ENCODE data around the gene CSMD2. TPM values are rescaled to one million over a fixed set of nuclear protein-coding genes. Genes with fewer than 3 reads are reported as not detected.

CSMD2 gene
- total RNA-seq, 2 experiments from 2014 or later, result not detected

- intact Hi-C loops (cut with micrococcal nuclease; ENCODE audit: unreplicated experiment), result no loop called here
- CTCF ChIA-PET (ENCODE audit: unreplicated experiment), result no interaction called here
- Histone ChIP-seq H3K4me1 (ENCODE audit: insufficient read depth, low read length, poor library complexity, severe bottlenecking) (no peaks in the 10 kb centered on the region), H3K4me2 (ENCODE audit: low read length) (no peak overlapping the region), H3K9me2 (ENCODE audit: insufficient read depth, low read length) (no peaks in the 10 kb centered on the region), H2AFZ (ENCODE audit: low read length) (no peak overlapping the region), H4K20me1 (ENCODE audit: insufficient read depth, low read length) (no peaks in the 10 kb centered on the region), H3K9me3 (ENCODE audit: low read length) (no peaks in the 10 kb centered on the region), H3K36me3 (ENCODE audit: insufficient read depth, low read length) (no peaks in the 10 kb centered on the region), H3K27ac (ENCODE audit: low read depth, low read length, poor library complexity, severe bottlenecking) (no peak overlapping the region), H3K79me2 (ENCODE audit: insufficient read depth, low read depth, low read length) (no peaks in the 10 kb centered on the region), H3K4me3 (ENCODE audit: low read depth, low read length, poor library complexity, severe bottlenecking) (no peak overlapping the region)
- 0 out of 2 replicates have a peak, but pooled peaks have one; percentile 25 for TF ChIP-seq CTCF (conservative IDR thresholded peaks at IDR 0.05; ENCODE audit: low read length)
- no peak for TF ChIP-seq EZH2phosphoT487 (IDR thresholded peaks at IDR 0.05; ENCODE audit: borderline replicate concordance, low read depth, low read length)
- POLR2A ChIA-PET, result interaction anchor here (0.6 kb wide), 1 partner anchor 1671 kb away, joined by 3 read pairs; no protein-coding TSS in a partner anchor
- BruUV-seq (replicated peaks), result no TSS peak
- DNase-seq (ENCODE audit: low spot score), result no peak
Observed at GRCh38 chr1:33654267-33654834, 510.7 kb downstream of the CSMD2 start.

GRCh38 chr1:33653226-33653625, 511.8 kb downstream of the CSMD2 start:
- no peak for DNase-seq (ENCODE audit: low spot score)
- no peaks in the 10 kb centered on the region for H3K36me3 ChIP-seq (ENCODE audit: insufficient read depth, low read length)
- no peaks in the 10 kb centered on the region for H3K9me2 ChIP-seq (ENCODE audit: insufficient read depth, low read length)
- no peak overlapping the region for H3K4me3 ChIP-seq (ENCODE audit: low read depth, low read length, poor library complexity, severe bottlenecking)
- H3K4me1 ChIP-seq (ENCODE audit: insufficient read depth, low read length, poor library complexity, severe bottlenecking), result no peaks in the 10 kb centered on the region
- intact Hi-C loops (cut with micrococcal nuclease; ENCODE audit: unreplicated experiment), result no loop called here
- TF ChIP-seq CTCF (conservative IDR thresholded peaks at IDR 0.05; ENCODE audit: low read length), result no peak
- no peak for TF ChIP-seq EZH2phosphoT487 (IDR thresholded peaks at IDR 0.05; ENCODE audit: borderline replicate concordance, low read depth, low read length)
- ChIA-PET POLR2A (no interaction called here), CTCF (ENCODE audit: unreplicated experiment) (no interaction called here)
- H3K79me2 ChIP-seq (ENCODE audit: insufficient read depth, low read depth, low read length), result no peaks in the 10 kb centered on the region
- H2AFZ ChIP-seq (ENCODE audit: low read length), result no peak overlapping the region
- no peak overlapping the region for H3K4me2 ChIP-seq (ENCODE audit: low read length)
- no peaks in the 10 kb centered on the region for H4K20me1 ChIP-seq (ENCODE audit: insufficient read depth, low read length)
- BruUV-seq (replicated peaks), result no TSS peak
- H3K27ac ChIP-seq (ENCODE audit: low read depth, low read length, poor library complexity, severe bottlenecking), result no peak overlapping the region
- H3K9me3 ChIP-seq (ENCODE audit: low read length), result no peaks in the 10 kb centered on the region

GRCh38 chr1:33650708-33651107, 514.3 kb downstream of the CSMD2 start:
- CTCF ChIA-PET (ENCODE audit: unreplicated experiment), result no interaction called here
- no peaks in the 10 kb centered on the region for H4K20me1 ChIP-seq (ENCODE audit: insufficient read depth, low read length)

More at GRCh38 chr1:33650708-33651107, 514.3 kb downstream of the CSMD2 start:
- no peaks in the 10 kb centered on the region for H3K9me2 ChIP-seq (ENCODE audit: insufficient read depth, low read length)
- POLR2A ChIA-PET, result no interaction called here
- no peaks in the 10 kb centered on the region for H3K9me3 ChIP-seq (ENCODE audit: low read length)
- H3K4me1 ChIP-seq (ENCODE audit: insufficient read depth, low read length, poor library complexity, severe bottlenecking), result no peaks in the 10 kb centered on the region
- no peaks in the 10 kb centered on the region for H3K36me3 ChIP-seq (ENCODE audit: insufficient read depth, low read length)
- no peak overlapping the region for H3K4me3 ChIP-seq (ENCODE audit: low read depth, low read length, poor library complexity, severe bottlenecking)
- H3K27ac ChIP-seq (ENCODE audit: low read depth, low read length, poor library complexity, severe bottlenecking), result no peak overlapping the region
- H3K79me2 ChIP-seq (ENCODE audit: insufficient read depth, low read depth, low read length), result no peaks in the 10 kb centered on the region
- no peak overlapping the region for H2AFZ ChIP-seq (ENCODE audit: low read length)
- TF ChIP-seq CTCF (conservative IDR thresholded peaks at IDR 0.05; ENCODE audit: low read length), result no peak
- TF ChIP-seq EZH2phosphoT487 (IDR thresholded peaks at IDR 0.05; ENCODE audit: borderline replicate concordance, low read depth, low read length), result no peak
- no TSS peak for BruUV-seq (replicated peaks)
- no peak for DNase-seq (ENCODE audit: low spot score)
- intact Hi-C loops (cut with micrococcal nuclease; ENCODE audit: unreplicated experiment), result no loop called here
- H3K4me2 ChIP-seq (ENCODE audit: low read length), result no peak overlapping the region
